ENCODE data around the gene CEP20.

GRCh38 chr16:15820837-15821236, 67.6 kb downstream of the CEP20 start:
- no peak for TF ChIP-seq TAF1 (IDR thresholded peaks at IDR 0.05; ENCODE audit: borderline replicate concordance, insufficient read depth, low read length)
- no peak for TF ChIP-seq REST (IDR thresholded peaks at IDR 0.05; ENCODE audit: insufficient read depth in 1 of 2, low read depth in 2 of 2, low read length in 2 of 2)
- TF ChIP-seq POLR2AphosphoS5 (IDR thresholded peaks at IDR 0.05; ENCODE audit: low read depth, low read length): no peak

Data from PFSK-1 (cell line).